ENCODE measurements around the gene PEAR1.

PEAR1 gene

GRCh38 chr1:156942176-156942575 lies 48.7 kb downstream of the PEAR1 start:
- no peak for DNase-seq

DNA sequence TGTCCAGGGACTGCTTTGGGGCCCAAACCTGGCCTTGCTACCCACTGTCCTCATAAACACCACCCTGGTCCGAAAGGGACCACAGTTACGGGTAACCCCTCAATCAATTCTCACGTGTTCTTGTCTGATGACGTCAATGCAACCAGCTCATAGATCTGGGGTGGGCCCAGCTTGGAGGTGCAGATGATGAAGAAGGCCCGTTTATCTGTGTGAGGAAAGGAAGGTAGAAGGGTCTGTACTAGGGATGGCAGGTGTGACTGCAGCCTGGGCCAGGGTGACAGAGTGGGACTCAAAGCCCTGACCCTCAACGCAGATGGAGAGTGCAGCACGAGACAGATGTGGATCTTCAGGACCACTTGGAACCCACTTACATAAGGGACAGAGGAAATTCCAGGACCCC lies 49.1 kb downstream of the PEAR1 start:
- DNase-seq = no peak

- no peak for DNase-seq
Observed at GRCh38 chr1:156943756-156944155, 50.2 kb downstream of the PEAR1 start.

- DNase-seq = no peak
Observed at GRCh38 chr1:156944268-156944667, 50.8 kb downstream of the PEAR1 start.

GRCh38 chr1:156944848-156945247 lies 51.3 kb downstream of the PEAR1 start:
- no peak for DNase-seq

- no peak for DNase-seq
Observed at GRCh38 chr1:156945881-156946661, 52.6 kb downstream of the PEAR1 start.

DNA sequence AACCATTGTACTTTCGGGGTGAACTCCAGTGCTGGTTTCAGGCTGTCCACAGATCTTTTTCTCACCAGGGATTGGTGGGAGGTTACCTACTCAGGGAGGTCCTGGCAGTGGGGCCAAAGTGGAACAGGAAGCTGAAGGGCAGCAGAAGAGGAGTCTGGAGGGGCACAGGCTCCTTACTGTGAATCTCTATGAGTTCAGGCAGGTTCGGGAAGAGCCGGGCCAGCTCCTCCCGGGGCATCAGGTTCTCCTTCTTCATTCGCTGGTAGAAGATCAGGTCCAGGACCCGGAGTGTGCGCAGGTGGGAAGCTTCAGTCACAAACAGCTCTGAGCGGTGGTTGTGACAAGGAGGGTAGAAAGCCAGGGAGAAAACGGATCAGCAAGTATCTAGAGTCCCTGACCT lies 53.6 kb downstream of the PEAR1 start:
- no peak for DNase-seq

- DNase-seq = no peak
Observed at GRCh38 chr1:156947818-156948525, 54.5 kb downstream of the PEAR1 start.

GRCh38 chr1:156948708-156949107 lies 55.2 kb downstream of the PEAR1 start:
- DNase-seq = no peak

DNA sequence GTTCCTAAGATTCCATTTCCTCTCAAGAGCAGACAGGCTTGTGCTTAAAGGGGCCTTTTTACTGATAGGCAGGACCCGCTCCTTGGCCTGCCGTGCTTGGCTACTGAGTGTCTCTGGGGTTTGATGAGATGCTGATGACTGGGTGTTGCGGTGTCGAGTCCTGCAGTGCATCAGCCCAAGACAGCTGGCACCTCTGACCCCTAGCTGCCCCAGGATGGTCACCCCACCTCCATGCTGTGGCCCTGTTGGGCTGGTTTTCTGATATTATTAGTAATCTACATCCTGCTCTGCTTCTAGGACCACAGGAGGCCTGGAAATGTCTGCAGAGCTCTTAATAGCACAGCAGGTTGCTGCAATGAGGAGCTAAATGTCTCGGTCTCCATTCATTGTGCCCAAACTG lies 55.6 kb downstream of the PEAR1 start:
- DNase-seq = no peak

GRCh38 chr1:156951371-156951770 lies 57.9 kb downstream of the PEAR1 start:
- DNase-seq = no peak

- no peak for DNase-seq
Observed at GRCh38 chr1:156953571-156953970, 60.1 kb downstream of the PEAR1 start.

DNA sequence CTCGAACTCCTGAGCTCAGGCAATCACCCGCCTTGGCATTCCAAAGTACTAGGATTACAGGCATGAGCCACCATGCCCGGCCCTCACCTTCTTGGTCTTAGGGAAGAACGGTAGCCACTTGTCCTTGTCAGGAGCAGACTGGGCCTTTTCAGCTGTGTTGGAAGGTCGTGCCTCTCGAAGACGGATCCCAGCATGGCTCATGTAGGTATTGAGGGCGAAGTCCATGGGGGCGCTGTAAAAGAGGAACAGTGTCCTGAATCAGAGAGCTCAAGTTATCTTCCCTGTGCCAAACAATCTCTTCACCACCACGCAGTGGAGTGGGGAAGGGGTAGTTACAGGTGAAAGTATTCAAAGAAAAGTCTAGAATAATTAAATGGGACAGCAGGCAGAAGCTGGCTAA lies 62.8 kb downstream of the PEAR1 start:
- DNase-seq = no peak

DNA sequence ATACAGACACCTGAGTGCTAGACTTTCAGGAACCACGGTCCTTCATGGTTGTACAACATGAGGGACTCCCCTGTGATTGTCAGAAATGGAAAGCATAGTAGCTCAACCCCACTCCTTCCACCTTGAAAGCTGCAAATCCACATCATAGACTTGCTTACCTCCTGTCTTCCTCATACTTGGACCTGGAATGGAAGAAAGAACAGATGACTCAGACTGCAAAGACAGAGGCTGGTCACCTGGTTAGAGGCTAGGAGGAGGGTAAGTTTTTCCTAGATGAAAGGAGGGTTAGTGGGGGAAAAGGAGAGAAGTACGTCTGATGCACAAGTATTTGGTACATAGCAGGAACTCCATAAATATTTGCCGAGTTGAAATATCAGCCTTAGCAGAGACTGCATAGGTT lies 64.1 kb downstream of the PEAR1 start:
- no peak for DNase-seq

DNA sequence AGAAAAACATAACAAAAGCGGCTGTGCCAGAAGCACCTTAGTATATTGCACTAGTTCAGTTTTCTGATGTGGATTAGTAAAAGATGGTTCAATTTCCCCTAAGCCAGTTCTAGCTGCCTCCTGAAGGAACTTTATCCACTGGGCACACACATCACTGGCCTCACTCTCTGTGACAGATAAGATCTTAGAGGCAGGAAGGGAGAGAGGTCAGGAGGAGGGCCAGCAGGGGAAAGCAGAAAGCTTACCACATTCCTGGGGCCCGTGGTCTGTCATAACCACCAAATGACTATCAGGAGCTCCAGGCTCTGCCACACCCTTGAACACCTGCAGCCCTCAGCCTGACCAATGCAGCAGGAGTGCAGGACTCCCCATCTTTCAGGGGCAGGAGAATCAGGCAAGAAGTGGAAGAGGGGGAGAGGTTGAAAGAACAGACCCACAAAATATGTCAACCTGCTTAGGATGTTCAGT lies 64.8 kb downstream of the PEAR1 start:
- no peak for DNase-seq

DNA sequence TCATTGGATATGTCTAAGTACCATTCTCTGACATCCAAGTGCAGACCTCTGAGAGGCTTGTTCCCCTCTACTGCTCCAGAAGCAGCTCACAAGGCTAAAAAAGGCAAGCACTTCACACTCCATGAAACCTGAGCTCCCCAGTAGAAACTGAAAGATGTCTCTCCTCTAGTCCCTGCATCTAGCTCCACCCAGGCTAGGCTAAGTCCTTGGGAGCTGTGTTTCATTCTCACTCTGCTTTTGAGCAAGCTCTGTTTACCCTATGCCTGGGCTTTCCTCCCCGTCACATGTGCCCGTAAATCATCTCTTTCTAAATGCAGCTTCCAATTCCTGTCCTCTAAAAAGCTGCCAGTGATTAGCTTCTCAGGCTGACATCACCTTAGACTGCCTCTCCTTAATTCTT lies 65.9 kb downstream of the PEAR1 start:
- peak; percentile 93 for DNase-seq

DNA sequence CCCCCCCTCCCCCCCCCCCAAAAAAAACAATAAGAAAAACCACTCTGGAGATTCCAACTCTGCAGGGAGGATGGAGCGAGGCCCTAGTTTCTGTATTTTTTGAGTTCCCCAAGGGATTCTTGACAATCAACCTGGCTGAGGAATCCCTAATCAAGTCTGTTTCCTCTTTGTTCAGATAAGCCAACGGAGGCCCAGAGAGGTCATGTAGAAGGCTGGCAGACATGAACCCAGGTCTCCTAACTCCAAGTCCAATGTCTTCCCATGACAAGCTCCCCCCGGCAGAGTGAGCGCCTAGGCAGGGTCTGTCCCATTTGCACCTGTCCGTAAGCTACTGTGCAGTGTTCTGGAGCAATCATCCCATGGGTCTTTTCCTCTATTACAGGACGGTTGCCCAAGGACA lies 66.4 kb downstream of the PEAR1 start:
- DNase-seq = no peak

- no peak for DNase-seq
Observed at GRCh38 chr1:156961709-156962108, 68.2 kb downstream of the PEAR1 start.

DNA sequence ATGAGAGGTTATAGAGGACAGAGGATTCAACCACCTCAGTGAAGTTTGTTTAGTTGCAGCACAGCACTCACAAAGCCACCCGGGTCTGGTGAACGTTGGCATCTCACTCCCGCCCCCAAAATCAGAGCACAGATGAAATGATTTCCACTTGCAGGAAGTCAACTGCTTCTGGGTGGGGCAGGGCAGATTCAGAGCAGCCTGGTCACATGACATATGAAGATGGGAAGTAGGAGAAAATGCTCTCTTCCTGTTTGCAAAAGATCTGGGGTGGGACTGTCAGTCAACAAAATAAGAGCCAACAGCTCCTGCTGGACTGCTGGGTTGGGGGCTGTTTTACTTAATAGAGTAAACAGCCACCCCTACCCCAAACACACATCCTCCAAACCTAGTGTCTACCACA lies 70.1 kb downstream of the PEAR1 start:
- no peak for DNase-seq

GRCh38 chr1:156964441-156964840 lies 70.9 kb downstream of the PEAR1 start:
- no peak for DNase-seq
